Suppressor macrophage treated with lipopolysaccharide for 1 hour (primary cell): ENCODE data around the gene MGST3.
"Not testable (repeated sequence)": the region's sequence is repeated elsewhere in the genome, so short reads cannot be mapped to it uniquely, and the experiment has no call there.

Source experiments
- DNase-seq, 3 donors: peaks; one replicate each; pipeline ENCODE4 v3.0.0-alpha.2; 2020 to 2022

The MGST3 gene

GRCh38 chr1:165629848-165630628 is 996 bp upstream of the MGST3 start:
- no peak for DNase-seq

- DNase-seq = peak; percentile 86 to 91 (median 89)
Measured at GRCh38 chr1:165631342-165632151, 513 bp downstream of the MGST3 start.

GRCh38 chr1:165632152-165632469 is 1.1 kb downstream of the MGST3 start:
- no peak for DNase-seq

GRCh38 chr1:165632491-165632890 is 1.5 kb downstream of the MGST3 start:
- DNase-seq = peak; percentile 51 to 61 (median 53)

GRCh38 chr1:165633614-165634013 is 2.6 kb downstream of the MGST3 start:
- DNase-seq = peak; percentile 52 to 92 (median 85)

- no peak for DNase-seq
Measured at GRCh38 chr1:165634154-165634921, 3.3 kb downstream of the MGST3 start.

- DNase-seq = no peak
Measured at GRCh38 chr1:165635329-165635728, 4.3 kb downstream of the MGST3 start.

- DNase-seq = peak in 1 of 3 donors; percentile 17
Measured at GRCh38 chr1:165635823-165636222, 4.8 kb downstream of the MGST3 start.

GRCh38 chr1:165637427-165637826 is 6.4 kb downstream of the MGST3 start:
- DNase-seq = no peak

GRCh38 chr1:165638211-165638610 is 7.2 kb downstream of the MGST3 start:
- DNase-seq = not testable (repeated sequence)

GRCh38 chr1:165639821-165640623 is 9.0 kb downstream of the MGST3 start:
- peak in 2 of 3 donors; percentile 7 to 13 for DNase-seq

GRCh38 chr1:165641231-165641987 is 10.4 kb downstream of the MGST3 start:
- DNase-seq = no peak

- DNase-seq = no peak
Measured at GRCh38 chr1:165644064-165644735, 13.2 kb downstream of the MGST3 start.

GRCh38 chr1:165645654-165646366 is 14.8 kb downstream of the MGST3 start:
- DNase-seq = no peak

GRCh38 chr1:165647517-165647916 is 16.5 kb downstream of the MGST3 start:
- DNase-seq = no peak

GRCh38 chr1:165647970-165648369 is 16.9 kb downstream of the MGST3 start:
- DNase-seq = no peak

- no peak for DNase-seq
Measured at GRCh38 chr1:165648919-165649572, 18.0 kb downstream of the MGST3 start.

- no peak for DNase-seq
Measured at GRCh38 chr1:165650981-165651625, 20.1 kb downstream of the MGST3 start.
